MM.1S (cell line): Measurements from ENCODE around the gene DUS2.

Source experiments
- DNase-seq: peaks from one replicate; pipeline ENCODE4 v3.0.0-alpha.2; 2015
- H2AFZ ChIP-seq: fragments of 300-600 bp; sonication (generic); 2 replicates; pipeline ENCODE4 v1.6.0; 2016; ENCODE audit warnings: antibody characterized with exemption, low read length
- H3F3A ChIP-seq: fragments of 300-600 bp; sonication (generic); 2 replicates; pipeline ENCODE4 v1.6.1; 2016; ENCODE audit warnings: mild to moderate bottlenecking, antibody characterized with exemption, low read length, moderate library complexity, mixed read lengths; ENCODE audit not compliant: insufficient read depth
- H3K27ac ChIP-seq: fragments of 300-600 bp; sonication (generic); 2 replicates; pipeline ENCODE4 v1.5.1; 2016; ENCODE audit warnings: mild to moderate bottlenecking, low read length
- H3K27me3 ChIP-seq: fragments of 300-600 bp; sonication (generic); replicated peaks from 2 replicates; pipeline ENCODE4 v1.6.0; 2016; ENCODE audit warnings: low read length; ENCODE audit not compliant: insufficient read depth
- H3K36me3 ChIP-seq: fragments of 300-600 bp; sonication (generic); replicated peaks from 2 replicates; pipeline ENCODE4 v1.6.1; 2016; ENCODE audit warnings: mild to moderate bottlenecking, low read length, mixed read lengths; ENCODE audit not compliant: insufficient read depth
- H3K4me1 ChIP-seq: fragments of 300-600 bp; sonication (generic); 2 replicates; pipeline ENCODE4 v1.6.1; 2016; ENCODE audit warnings: low read length, mixed read lengths
- H3K4me2 ChIP-seq: fragments of 300-600 bp; sonication (generic); 2 replicates; pipeline ENCODE4 v1.6.0; 2016; ENCODE audit warnings: low read depth, low read length
- H3K4me3 ChIP-seq: fragments of 300-600 bp; sonication (generic); 2 replicates; pipeline ENCODE4 v1.5.1; 2016; ENCODE audit warnings: low read length, mixed read lengths
- H3K79me2 ChIP-seq: fragments of 300-600 bp; sonication (generic); 2 replicates; pipeline ENCODE4 v1.6.1; 2016; ENCODE audit warnings: mixed run types, low read length, mixed read lengths
- H3K9ac ChIP-seq: fragments of 300-600 bp; sonication (generic); 2 replicates; pipeline ENCODE4 v1.6.1; 2016; ENCODE audit warnings: low read length, mixed read lengths
- H3K9me2 ChIP-seq: fragments of 300-600 bp; sonication (generic); replicated peaks from 2 replicates; pipeline ENCODE4 v1.6.1; 2016; ENCODE audit warnings: mild to moderate bottlenecking, low read length, mixed read lengths; ENCODE audit not compliant: insufficient read depth
- H3K9me3 ChIP-seq: fragments of 300-600 bp; sonication (generic); replicated peaks from 2 replicates; pipeline ENCODE4 v1.6.1; 2016; ENCODE audit warnings: mild to moderate bottlenecking, low read length, mixed read lengths; ENCODE audit not compliant: insufficient read depth
- H4K20me1 ChIP-seq: fragments of 300-600 bp; sonication (generic); 2 replicates; pipeline ENCODE4 v1.6.1; 2016; ENCODE audit warnings: mild to moderate bottlenecking, low read length, moderate library complexity, mixed read lengths; ENCODE audit not compliant: insufficient read depth
- EZH2 ChIP-seq: fragments of 300-600 bp; sonication (generic); optimal IDR thresholded peaks from 2 replicates; pipeline ENCODE3; 2017; ENCODE audit warnings: low read depth, mild to moderate bottlenecking, antibody characterized with exemption, low read length, mixed read lengths
- EZH2phosphoT487 ChIP-seq: fragments of 300-600 bp; sonication (generic); IDR thresholded peaks from 2 replicates; pipeline ENCODE4 v1.6.1; 2018; ENCODE audit warnings: antibody characterized with exemption, low read length
- TF ChIP-seq, protein P1 (sequence below): fragments of 300-600 bp; sonication (generic); IDR thresholded peaks from 2 replicates; pipeline ENCODE4 v1.5.1; 2016; ENCODE audit warnings: antibody characterized with exemption, low read length, mixed read lengths

The DUS2 gene

DNA sequence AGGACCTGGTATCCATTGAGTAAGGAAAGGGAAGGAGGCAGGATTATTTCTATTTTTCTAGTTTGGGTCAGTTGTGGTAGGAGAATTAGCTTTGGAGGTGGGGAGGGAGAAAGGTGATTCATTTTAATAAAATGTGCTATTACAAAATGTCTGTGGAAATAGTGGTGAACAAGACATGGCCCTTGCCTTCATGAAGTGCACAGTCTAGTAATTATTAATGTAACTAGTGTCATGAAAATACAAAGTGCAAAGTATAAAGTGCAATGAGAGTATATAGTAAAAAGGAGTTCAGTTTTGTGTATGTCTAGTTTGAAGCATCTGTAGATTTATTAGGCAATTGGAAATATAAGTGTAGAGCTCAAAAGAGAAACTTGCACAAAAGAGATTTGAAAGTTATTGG, 74.0 kb downstream of the DUS2 start:
- Histone ChIP-seq H4K20me1 (peaks cover 8% of the 10 kb centered on the region; the same call in 1 of the 2 replicates), H3K9me3 (no peaks in the 10 kb centered on the region), H3K79me2 (peaks cover 97% of the 10 kb centered on the region), H3K4me3 (no peak overlapping the region), H3K4me2 (no peak overlapping the region), H3K27ac (no peak overlapping the region), H3K36me3 (no peaks in the 10 kb centered on the region), H3K4me1 (0 out of 2 replicates have a peak, but pooled peaks cover 7% of the 10 kb centered on the region), H3K9me2 (no peaks in the 10 kb centered on the region), H2AFZ (no peak overlapping the region), H3K27me3 (no peaks in the 10 kb centered on the region), H3F3A (no peaks in the 10 kb centered on the region), H3K9ac (no peak overlapping the region)
- no peak for DNase-seq
- TF ChIP-seq EZH2 = no peak
- TF ChIP-seq, protein P1, sequence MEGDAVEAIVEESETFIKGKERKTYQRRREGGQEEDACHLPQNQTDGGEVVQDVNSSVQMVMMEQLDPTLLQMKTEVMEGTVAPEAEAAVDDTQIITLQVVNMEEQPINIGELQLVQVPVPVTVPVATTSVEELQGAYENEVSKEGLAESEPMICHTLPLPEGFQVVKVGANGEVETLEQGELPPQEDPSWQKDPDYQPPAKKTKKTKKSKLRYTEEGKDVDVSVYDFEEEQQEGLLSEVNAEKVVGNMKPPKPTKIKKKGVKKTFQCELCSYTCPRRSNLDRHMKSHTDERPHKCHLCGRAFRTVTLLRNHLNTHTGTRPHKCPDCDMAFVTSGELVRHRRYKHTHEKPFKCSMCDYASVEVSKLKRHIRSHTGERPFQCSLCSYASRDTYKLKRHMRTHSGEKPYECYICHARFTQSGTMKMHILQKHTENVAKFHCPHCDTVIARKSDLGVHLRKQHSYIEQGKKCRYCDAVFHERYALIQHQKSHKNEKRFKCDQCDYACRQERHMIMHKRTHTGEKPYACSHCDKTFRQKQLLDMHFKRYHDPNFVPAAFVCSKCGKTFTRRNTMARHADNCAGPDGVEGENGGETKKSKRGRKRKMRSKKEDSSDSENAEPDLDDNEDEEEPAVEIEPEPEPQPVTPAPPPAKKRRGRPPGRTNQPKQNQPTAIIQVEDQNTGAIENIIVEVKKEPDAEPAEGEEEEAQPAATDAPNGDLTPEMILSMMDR = no peak
- no peak for TF ChIP-seq EZH2phosphoT487

DNA sequence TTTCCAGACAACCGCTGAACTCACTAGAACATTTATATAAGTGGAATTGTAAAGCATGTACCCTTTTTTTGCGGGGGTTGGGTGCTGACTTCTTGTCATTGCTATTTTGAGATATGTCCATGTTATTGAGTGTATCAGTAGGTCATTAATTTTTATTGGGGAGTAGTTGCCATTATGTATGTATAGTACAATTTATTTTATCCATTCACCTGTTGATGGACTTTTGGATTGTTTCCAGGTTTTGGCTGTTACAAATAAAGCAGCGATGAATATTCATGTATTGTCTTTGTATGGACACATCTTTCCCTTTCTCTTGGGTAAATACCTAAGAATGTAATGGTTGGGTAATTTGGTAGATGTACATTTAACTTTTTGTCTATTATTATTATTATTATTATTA, 74.8 kb downstream of the DUS2 start:
- Histone ChIP-seq H3K9me2 (no peaks in the 10 kb centered on the region), H3K9me3 (no peaks in the 10 kb centered on the region), H3K27ac (no peak overlapping the region), H3K4me1 (0 out of 2 replicates have a peak, but pooled peaks cover 7% of the 10 kb centered on the region), H3F3A (no peaks in the 10 kb centered on the region), H3K4me2 (no peak overlapping the region), H3K79me2 (peaks cover 97% of the 10 kb centered on the region), H3K9ac (no peak overlapping the region), H3K4me3 (no peak overlapping the region), H2AFZ (no peak overlapping the region), H3K27me3 (no peaks in the 10 kb centered on the region), H4K20me1 (peaks cover 3% of the 10 kb centered on the region; the same call in 1 of the 2 replicates), H3K36me3 (no peaks in the 10 kb centered on the region)
- DNase-seq = no peak
- TF ChIP-seq EZH2 (no peak), EZH2phosphoT487 (no peak)
- TF ChIP-seq, protein P1 = no peak

DNA sequence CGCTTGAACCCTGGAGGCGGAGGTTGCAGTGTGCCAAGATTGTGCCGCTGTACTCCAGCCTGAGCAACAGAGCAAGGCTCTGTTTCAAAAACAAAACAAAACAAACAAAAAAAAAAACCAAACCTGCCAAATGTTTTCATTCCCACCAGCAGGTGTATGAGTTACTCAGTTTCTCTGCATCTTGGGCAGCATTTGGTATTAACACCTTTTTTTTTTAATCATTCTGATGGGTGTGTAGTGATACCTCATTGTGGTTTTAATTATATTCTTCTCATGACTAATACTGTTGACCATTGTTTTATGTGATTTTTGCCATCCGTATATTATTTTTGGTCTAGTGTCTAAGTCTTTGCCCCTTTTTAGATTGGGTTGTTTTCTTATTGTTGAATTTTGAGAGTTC, 77.4 kb downstream of the DUS2 start:
- Histone ChIP-seq H3K79me2 (peaks cover 96% of the 10 kb centered on the region), H4K20me1 (no peaks in the 10 kb centered on the region), H3K4me3 (no peak overlapping the region), H3K27ac (no peak overlapping the region), H3K9me2 (no peaks in the 10 kb centered on the region), H2AFZ (no peak overlapping the region), H3K36me3 (no peaks in the 10 kb centered on the region), H3K9me3 (no peaks in the 10 kb centered on the region), H3K9ac (no peak overlapping the region), H3K27me3 (no peaks in the 10 kb centered on the region), H3F3A (no peaks in the 10 kb centered on the region), H3K4me1 (no peaks in the 10 kb centered on the region), H3K4me2 (no peak overlapping the region)
- TF ChIP-seq EZH2phosphoT487 (no peak), EZH2 (no peak)
- TF ChIP-seq, protein P1 = no peak
- no peak for DNase-seq
